GM23338 (cell line): Measurements from ENCODE around the gene ADGB. TPM values are rescaled to one million over a fixed set of nuclear protein-coding genes. Genes with fewer than 3 reads are reported as not detected.

Experiments
- ATAC-seq: fragments of 200-7000 bp; cut with Tn5 transposase; 3 replicates; pipeline ENCODE4 v1.9.1; 2020
- DNase-seq: peaks from one replicate; pipeline ENCODE4 v3.0.0-alpha.2; 2015; ENCODE audit warnings: low spot score
- H2AFZ ChIP-seq: fragments of 200-600 bp; sonication (generic); 2 replicates; pipeline ENCODE4 v1.8.0; 2016; ENCODE audit warnings: antibody characterized with exemption, mild to moderate bottlenecking, moderate library complexity
- H3F3A ChIP-seq: fragments of 200-600 bp; sonication (generic); replicated peaks from 2 replicates; pipeline ENCODE4 v1.8.0; 2017; ENCODE audit warnings: antibody characterized with exemption, mixed run types, low read depth
- H3K27ac ChIP-seq: fragments of 200-600 bp; sonication (generic); 2 replicates; pipeline ENCODE4 v1.6.1; 2016; ENCODE audit warnings: low read depth
- H3K27me3 ChIP-seq: fragments of 200-600 bp; sonication (generic); 2 replicates; pipeline ENCODE4 v1.8.0; 2016; ENCODE audit warnings: mild to moderate bottlenecking, mixed run types, moderate library complexity; ENCODE audit not compliant: insufficient read depth
- H3K36me3 ChIP-seq: fragments of 200-600 bp; sonication (generic); 2 replicates; pipeline ENCODE4 v1.8.0; 2016; ENCODE audit warnings: mild to moderate bottlenecking; ENCODE audit not compliant: insufficient read depth
- H3K4me1 ChIP-seq: fragments of 200-600 bp; sonication (generic); 2 replicates; pipeline ENCODE4 v1.8.0; 2016; ENCODE audit warnings: mild to moderate bottlenecking, moderate library complexity; ENCODE audit not compliant: insufficient read depth
- H3K4me2 ChIP-seq: fragments of 200-600 bp; sonication (generic); 2 replicates; pipeline ENCODE4 v1.7.1; 2017; ENCODE audit warnings: mixed run types
- H3K4me3 ChIP-seq: fragments of 200-600 bp; sonication (generic); 2 replicates; pipeline ENCODE4 v1.6.1; 2016; ENCODE audit warnings: mixed run types
- H3K79me2 ChIP-seq: fragments of 200-600 bp; sonication (generic); replicated peaks from 2 replicates; pipeline ENCODE4 v1.8.0; 2017; ENCODE audit warnings: mild to moderate bottlenecking; ENCODE audit not compliant: insufficient read depth
- H3K9me2 ChIP-seq: fragments of 200-600 bp; sonication (generic); 2 replicates; pipeline ENCODE4 v1.8.0; 2017; ENCODE audit not compliant: insufficient read depth
- H4K20me1 ChIP-seq: fragments of 200-600 bp; sonication (generic); replicated peaks from 2 replicates; pipeline ENCODE4 v1.8.0; 2017; ENCODE audit warnings: mild to moderate bottlenecking; ENCODE audit not compliant: insufficient read depth
- H3K27ac Mint-ChIP-seq: 2 replicates; pipeline ENCODE4 v1.8.0; 2020; ENCODE audit warnings: inconsistent platforms, mild to moderate bottlenecking, moderate library complexity, mixed read lengths
- H3K27me3 Mint-ChIP-seq: 3 replicates; pipeline ENCODE4 v1.8.0; 2022; ENCODE audit warnings: low read depth, mild to moderate bottlenecking, moderate library complexity, mixed read lengths, inconsistent platforms; ENCODE audit not compliant: insufficient read depth, poor library complexity
- H3K36me3 Mint-ChIP-seq: 3 replicates; pipeline ENCODE4 v1.8.0; 2021; ENCODE audit warnings: low read depth, mild to moderate bottlenecking, inconsistent platforms, moderate library complexity, mixed read lengths
- H3K4me1 Mint-ChIP-seq: 3 replicates; pipeline ENCODE4 v1.8.0; 2020; ENCODE audit warnings: mild to moderate bottlenecking, inconsistent platforms, mixed read lengths
- H3K4me3 Mint-ChIP-seq: 3 replicates; pipeline ENCODE4 v1.8.0; 2021; ENCODE audit warnings: moderate library complexity, mild to moderate bottlenecking, inconsistent platforms, mixed read lengths
- H3K9me3 Mint-ChIP-seq: 3 replicates; pipeline ENCODE4 v1.8.0; 2020; ENCODE audit warnings: moderate library complexity, mild to moderate bottlenecking, inconsistent platforms, mixed read lengths
- CREB1 ChIP-seq: fragments of 250-450 bp; sonication (Bioruptor Pico); IDR thresholded peaks from 2 replicates; pipeline ENCODE4 v1.5.0; 2020; ENCODE audit warnings: low read depth, mild to moderate bottlenecking, moderate library complexity
- EZH2phosphoT487 ChIP-seq: fragments of 200-600 bp; sonication (generic); IDR thresholded peaks from one replicate; pipeline ENCODE4 v1.8.1; 2018; ENCODE audit warnings: antibody characterized with exemption; ENCODE audit not compliant: unreplicated experiment
- NANOG ChIP-seq: IDR thresholded peaks from 2 replicates; pipeline ENCODE4 v1.6.1; 2016; ENCODE audit warnings: antibody characterized with exemption, borderline replicate concordance
- ZNF114 ChIP-seq: fragments of 250-450 bp; sonication (Bioruptor Pico); IDR thresholded peaks from 2 replicates; pipeline ENCODE4 v1.5.0; 2020; ENCODE audit warnings: mild to moderate bottlenecking, moderate library complexity
- ZNF331 ChIP-seq: fragments of 250-450 bp; sonication (Bioruptor Pico); IDR thresholded peaks from 2 replicates; pipeline ENCODE4 v1.5.0; 2020; ENCODE audit warnings: low read depth, mild to moderate bottlenecking, moderate library complexity
- polyA plus RNA-seq: library from polyadenylated mRNA; unstranded; fragments of >200 nt; fragmentation: Nextera tagmentation; extraction: Ambion mirVana; gene quantifications from 2 replicates; pipeline ENCODE4 v1.2.1, GENCODE V29; 2016
- total RNA-seq: library from RNA; depleted of rRNA; stranded (reverse); fragments of >200 nt; shearing (Covaris generic); gene quantifications from 2 replicates; pipeline ENCODE4 v1.2.3, GENCODE V29; 2014
- TF ChIP-seq, protein P1 (sequence below): fragments of 250-450 bp; sonication (Bioruptor Pico); IDR thresholded peaks from 2 replicates; pipeline ENCODE4 v1.5.0; 2020; ENCODE audit warnings: mild to moderate bottlenecking, moderate library complexity
- TF ChIP-seq, protein P2 (sequence below): IDR thresholded peaks from 2 replicates; pipeline ENCODE4 v1.6.1; 2016; ENCODE audit warnings: antibody characterized with exemption
- TF ChIP-seq, protein P3 (sequence below), 2 experiments: fragments of 200-600 bp in 1 of 2; sonication (generic) in 1 of 2; conservative IDR thresholded peaks; 2 replicates each; pipeline versions ENCODE4 v1.5.1 to v1.6.1; 2016 to 2017; ENCODE audit warnings: antibody characterized with exemption in 2 of 2, low read depth in 2 of 2, mild to moderate bottlenecking in 2 of 2, moderate library complexity in 1 of 2

Gene ADGB
- total and polyA plus RNA-seq, 2 experiments from 2014 or later: not detected

DNA sequence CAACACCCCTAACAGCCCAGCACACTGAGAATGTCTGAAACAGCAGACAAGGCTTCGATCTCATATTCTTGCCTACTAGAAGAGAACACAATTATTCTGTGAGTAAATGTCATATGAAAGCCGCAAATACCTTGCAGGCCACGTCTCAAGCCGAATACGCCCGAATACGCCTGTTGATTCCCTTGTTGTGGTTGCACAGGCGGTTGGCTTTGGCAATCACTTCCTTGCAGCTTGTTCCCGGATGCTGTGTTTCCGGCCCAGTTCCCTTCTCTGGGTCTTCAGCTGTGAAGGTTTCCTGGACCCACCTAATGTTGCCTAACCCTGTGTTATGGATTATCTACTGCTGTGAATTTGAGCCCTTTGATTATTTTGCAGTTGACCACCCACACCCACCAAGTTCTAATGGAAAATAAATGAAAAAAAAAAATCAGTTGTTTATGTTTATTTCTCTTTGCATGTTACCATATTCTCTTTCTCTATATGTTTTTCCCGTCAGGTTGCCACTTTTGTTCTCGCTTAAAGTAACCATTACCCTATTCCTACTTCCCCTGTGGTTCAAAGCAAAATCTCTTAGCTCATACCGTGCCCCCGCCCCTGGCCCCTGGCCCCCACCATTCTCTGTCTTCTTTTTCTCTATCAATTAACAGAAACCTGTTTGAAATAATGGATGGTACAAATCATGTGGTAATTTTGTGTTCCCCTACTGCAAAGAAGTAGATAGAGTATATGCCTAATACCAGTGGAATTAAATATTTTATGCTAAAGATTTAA, 172.4 kb downstream of the ADGB start (continued):
- TF ChIP-seq, protein P1, sequence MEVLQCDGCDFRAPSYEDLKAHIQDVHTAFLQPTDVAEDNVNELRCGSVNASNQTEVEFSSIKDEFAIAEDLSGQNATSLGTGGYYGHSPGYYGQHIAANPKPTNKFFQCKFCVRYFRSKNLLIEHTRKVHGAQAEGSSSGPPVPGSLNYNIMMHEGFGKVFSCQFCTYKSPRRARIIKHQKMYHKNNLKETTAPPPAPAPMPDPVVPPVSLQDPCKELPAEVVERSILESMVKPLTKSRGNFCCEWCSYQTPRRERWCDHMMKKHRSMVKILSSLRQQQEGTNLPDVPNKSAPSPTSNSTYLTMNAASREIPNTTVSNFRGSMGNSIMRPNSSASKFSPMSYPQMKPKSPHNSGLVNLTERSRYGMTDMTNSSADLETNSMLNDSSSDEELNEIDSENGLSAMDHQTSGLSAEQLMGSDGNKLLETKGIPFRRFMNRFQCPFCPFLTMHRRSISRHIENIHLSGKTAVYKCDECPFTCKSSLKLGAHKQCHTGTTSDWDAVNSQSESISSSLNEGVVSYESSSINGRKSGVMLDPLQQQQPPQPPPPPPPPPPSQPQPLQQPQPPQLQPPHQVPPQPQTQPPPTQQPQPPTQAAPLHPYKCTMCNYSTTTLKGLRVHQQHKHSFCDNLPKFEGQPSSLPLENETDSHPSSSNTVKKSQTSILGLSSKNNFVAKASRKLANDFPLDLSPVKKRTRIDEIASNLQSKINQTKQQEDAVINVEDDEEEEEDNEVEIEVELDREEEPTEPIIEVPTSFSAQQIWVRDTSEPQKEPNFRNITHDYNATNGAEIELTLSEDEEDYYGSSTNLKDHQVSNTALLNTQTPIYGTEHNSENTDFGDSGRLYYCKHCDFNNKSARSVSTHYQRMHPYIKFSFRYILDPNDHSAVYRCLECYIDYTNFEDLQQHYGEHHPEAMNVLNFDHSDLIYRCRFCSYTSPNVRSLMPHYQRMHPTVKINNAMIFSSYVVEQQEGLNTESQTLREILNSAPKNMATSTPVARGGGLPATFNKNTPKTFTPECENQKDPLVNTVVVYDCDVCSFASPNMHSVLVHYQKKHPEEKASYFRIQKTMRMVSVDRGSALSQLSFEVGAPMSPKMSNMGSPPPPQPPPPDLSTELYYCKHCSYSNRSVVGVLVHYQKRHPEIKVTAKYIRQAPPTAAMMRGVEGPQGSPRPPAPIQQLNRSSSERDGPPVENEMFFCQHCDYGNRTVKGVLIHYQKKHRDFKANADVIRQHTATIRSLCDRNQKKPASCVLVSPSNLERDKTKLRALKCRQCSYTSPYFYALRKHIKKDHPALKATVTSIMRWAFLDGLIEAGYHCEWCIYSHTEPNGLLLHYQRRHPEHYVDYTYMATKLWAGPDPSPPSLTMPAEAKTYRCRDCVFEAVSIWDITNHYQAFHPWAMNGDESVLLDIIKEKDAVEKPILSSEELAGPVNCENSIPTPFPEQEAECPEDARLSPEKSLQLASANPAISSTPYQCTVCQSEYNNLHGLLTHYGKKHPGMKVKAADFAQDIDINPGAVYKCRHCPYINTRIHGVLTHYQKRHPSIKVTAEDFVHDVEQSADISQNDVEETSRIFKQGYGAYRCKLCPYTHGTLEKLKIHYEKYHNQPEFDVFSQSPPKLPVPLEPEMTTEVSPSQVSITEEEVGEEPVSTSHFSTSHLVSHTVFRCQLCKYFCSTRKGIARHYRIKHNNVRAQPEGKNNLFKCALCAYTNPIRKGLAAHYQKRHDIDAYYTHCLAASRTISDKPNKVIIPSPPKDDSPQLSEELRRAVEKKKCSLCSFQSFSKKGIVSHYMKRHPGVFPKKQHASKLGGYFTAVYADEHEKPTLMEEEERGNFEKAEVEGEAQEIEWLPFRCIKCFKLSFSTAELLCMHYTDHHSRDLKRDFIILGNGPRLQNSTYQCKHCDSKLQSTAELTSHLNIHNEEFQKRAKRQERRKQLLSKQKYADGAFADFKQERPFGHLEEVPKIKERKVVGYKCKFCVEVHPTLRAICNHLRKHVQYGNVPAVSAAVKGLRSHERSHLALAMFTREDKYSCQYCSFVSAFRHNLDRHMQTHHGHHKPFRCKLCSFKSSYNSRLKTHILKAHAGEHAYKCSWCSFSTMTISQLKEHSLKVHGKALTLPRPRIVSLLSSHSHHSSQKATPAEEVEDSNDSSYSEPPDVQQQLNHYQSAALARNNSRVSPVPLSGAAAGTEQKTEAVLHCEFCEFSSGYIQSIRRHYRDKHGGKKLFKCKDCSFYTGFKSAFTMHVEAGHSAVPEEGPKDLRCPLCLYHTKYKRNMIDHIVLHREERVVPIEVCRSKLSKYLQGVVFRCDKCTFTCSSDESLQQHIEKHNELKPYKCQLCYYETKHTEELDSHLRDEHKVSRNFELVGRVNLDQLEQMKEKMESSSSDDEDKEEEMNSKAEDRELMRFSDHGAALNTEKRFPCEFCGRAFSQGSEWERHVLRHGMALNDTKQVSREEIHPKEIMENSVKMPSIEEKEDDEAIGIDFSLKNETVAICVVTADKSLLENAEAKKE: no peak
- TF ChIP-seq, protein P2, sequence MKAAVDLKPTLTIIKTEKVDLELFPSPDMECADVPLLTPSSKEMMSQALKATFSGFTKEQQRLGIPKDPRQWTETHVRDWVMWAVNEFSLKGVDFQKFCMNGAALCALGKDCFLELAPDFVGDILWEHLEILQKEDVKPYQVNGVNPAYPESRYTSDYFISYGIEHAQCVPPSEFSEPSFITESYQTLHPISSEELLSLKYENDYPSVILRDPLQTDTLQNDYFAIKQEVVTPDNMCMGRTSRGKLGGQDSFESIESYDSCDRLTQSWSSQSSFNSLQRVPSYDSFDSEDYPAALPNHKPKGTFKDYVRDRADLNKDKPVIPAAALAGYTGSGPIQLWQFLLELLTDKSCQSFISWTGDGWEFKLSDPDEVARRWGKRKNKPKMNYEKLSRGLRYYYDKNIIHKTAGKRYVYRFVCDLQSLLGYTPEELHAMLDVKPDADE: no peak

DNA sequence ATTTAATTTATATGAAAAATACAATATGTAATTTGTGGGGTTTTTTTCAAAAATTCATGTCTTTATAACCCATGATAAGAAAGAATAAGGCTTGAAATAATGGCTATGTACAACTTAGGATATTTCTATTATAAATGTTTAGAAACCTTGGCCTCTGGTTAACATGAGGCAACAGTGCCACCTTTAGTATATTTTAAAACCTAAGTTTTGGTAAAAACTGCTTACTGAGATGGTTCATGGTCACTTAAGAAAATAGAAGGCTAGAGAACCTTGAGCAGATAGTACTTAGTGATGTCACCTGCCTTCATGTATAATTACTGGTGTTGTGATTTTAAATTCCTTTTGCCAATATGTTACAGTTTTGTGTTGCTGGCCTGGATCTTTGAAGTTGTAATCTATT, 176.4 kb downstream of the ADGB start:
- Histone ChIP-seq H3K79me2 (no peaks in the 10 kb centered on the region), H3K36me3 (no peaks in the 10 kb centered on the region), H3K4me1 (no peaks in the 10 kb centered on the region), H2AFZ (no peak overlapping the region), H3K27me3 (no peaks in the 10 kb centered on the region), H3K27ac (no peak overlapping the region), H3F3A (no peaks in the 10 kb centered on the region), H3K4me2 (no peak overlapping the region), H3K4me3 (no peak overlapping the region), H4K20me1 (no peaks in the 10 kb centered on the region), H3K9me2 (no peaks in the 10 kb centered on the region)
- no peaks in the 10 kb centered on the region for H3K9me3 Mint-ChIP-seq
- H3K27ac Mint-ChIP-seq: no peak overlapping the region
- H3K4me1 Mint-ChIP-seq: peaks cover 6% of the 10 kb centered on the region
- H3K4me3 Mint-ChIP-seq: no peak overlapping the region
- DNase-seq: peak; percentile 26
- TF ChIP-seq NANOG (no peak), ZNF331 (no peak), CREB1 (CRISPR knock-in tag) (no peak), ZNF114 (no peak), EZH2phosphoT487 (no peak)
- TF ChIP-seq, protein P3, sequence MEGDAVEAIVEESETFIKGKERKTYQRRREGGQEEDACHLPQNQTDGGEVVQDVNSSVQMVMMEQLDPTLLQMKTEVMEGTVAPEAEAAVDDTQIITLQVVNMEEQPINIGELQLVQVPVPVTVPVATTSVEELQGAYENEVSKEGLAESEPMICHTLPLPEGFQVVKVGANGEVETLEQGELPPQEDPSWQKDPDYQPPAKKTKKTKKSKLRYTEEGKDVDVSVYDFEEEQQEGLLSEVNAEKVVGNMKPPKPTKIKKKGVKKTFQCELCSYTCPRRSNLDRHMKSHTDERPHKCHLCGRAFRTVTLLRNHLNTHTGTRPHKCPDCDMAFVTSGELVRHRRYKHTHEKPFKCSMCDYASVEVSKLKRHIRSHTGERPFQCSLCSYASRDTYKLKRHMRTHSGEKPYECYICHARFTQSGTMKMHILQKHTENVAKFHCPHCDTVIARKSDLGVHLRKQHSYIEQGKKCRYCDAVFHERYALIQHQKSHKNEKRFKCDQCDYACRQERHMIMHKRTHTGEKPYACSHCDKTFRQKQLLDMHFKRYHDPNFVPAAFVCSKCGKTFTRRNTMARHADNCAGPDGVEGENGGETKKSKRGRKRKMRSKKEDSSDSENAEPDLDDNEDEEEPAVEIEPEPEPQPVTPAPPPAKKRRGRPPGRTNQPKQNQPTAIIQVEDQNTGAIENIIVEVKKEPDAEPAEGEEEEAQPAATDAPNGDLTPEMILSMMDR (conservative IDR thresholded peaks at IDR 0.05; ENCODE audit: low read depth in 2 of 2): peak in 1 of 2 experiments; percentile 40; a peak in 3 of 4 replicates
- no peaks in the 10 kb centered on the region for H3K36me3 Mint-ChIP-seq
- no peak for ATAC-seq
- no peaks in the 10 kb centered on the region for H3K27me3 Mint-ChIP-seq
